H9 (cell line): ENCODE results near the gene STX1A. TPM values are rescaled to one million over a fixed set of nuclear protein-coding genes. Genes with fewer than 3 reads are reported as not detected.

Experiments
- DNase-seq: peaks from one replicate; pipeline ENCODE4 v3.0.0-alpha.2; 2017
- H2AFZ ChIP-seq: one replicate; pipeline ENCODE4 v1.6.1; 2013; ENCODE audit warnings: mild to moderate bottlenecking, low read length, control low read depth, moderate library complexity
- H2AK5ac ChIP-seq: 2 replicates; pipeline ENCODE4 v1.6.1; 2013; ENCODE audit warnings: low read length, control low read depth, mixed read lengths; ENCODE audit not compliant: insufficient read length
- H2BK120ac ChIP-seq: one replicate; pipeline ENCODE4 v1.6.1; 2013; ENCODE audit warnings: low read depth, mild to moderate bottlenecking, low read length, control low read depth, inconsistent platforms; ENCODE audit not compliant: poor library complexity, severe bottlenecking
- H2BK12ac ChIP-seq: 2 replicates; pipeline ENCODE4 v1.6.1; 2013; ENCODE audit warnings: low read length, control low read depth, mixed read lengths, low read depth; ENCODE audit not compliant: insufficient read length
- H2BK15ac ChIP-seq: 2 replicates; pipeline ENCODE4 v1.6.1; 2013; ENCODE audit warnings: low read depth, low read length, control low read depth
- H2BK20ac ChIP-seq: one replicate; pipeline ENCODE4 v1.6.1; 2013; ENCODE audit warnings: low read depth, mild to moderate bottlenecking, low read length, control low read depth, inconsistent platforms; ENCODE audit not compliant: poor library complexity, severe bottlenecking
- H2BK5ac ChIP-seq: 2 replicates; pipeline ENCODE4 v1.6.1; 2013; ENCODE audit warnings: low read length, control low read depth, mixed read lengths; ENCODE audit not compliant: insufficient read length
- H3K14ac ChIP-seq: 2 replicates; pipeline ENCODE4 v1.6.1; 2013; ENCODE audit warnings: low read length, control low read depth; ENCODE audit not compliant: insufficient read depth
- H3K18ac ChIP-seq: 2 replicates; pipeline ENCODE4 v1.6.1; 2013; ENCODE audit warnings: low read depth, mild to moderate bottlenecking, mixed read lengths, low read length, control low read depth; ENCODE audit not compliant: insufficient read length
- H3K23ac ChIP-seq: 2 replicates; pipeline ENCODE4 v1.6.1; 2013; ENCODE audit warnings: low read length, control low read depth, mixed read lengths, low read depth; ENCODE audit not compliant: insufficient read length
- H3K23me2 ChIP-seq: 2 replicates; pipeline ENCODE4 v1.6.1; 2013; ENCODE audit warnings: low read depth, mild to moderate bottlenecking, mixed read lengths, low read length, control low read depth; ENCODE audit not compliant: insufficient read length, poor library complexity, severe bottlenecking
- H3K27ac ChIP-seq: 2 replicates; pipeline ENCODE4 v1.5.1; 2013; ENCODE audit warnings: low read length, control low read depth, mixed read lengths, low read depth; ENCODE audit not compliant: insufficient read length
- H3K27me3 ChIP-seq: 2 replicates; pipeline ENCODE4 v1.6.1; 2013; ENCODE audit warnings: low read length, control low read depth, inconsistent platforms; ENCODE audit not compliant: insufficient read depth
- H3K4ac ChIP-seq: 2 replicates; pipeline ENCODE4 v1.6.1; 2013; ENCODE audit warnings: low read depth, mild to moderate bottlenecking, control low read depth, inconsistent platforms, low read length, moderate library complexity
- H3K4me1 ChIP-seq: 2 replicates; pipeline ENCODE4 v1.6.1; 2013; ENCODE audit warnings: low read length, control low read depth, inconsistent platforms; ENCODE audit not compliant: insufficient read depth
- H3K4me2 ChIP-seq: 2 replicates; pipeline ENCODE4 v1.6.1; 2013; ENCODE audit warnings: low read length, control low read depth, mixed read lengths; ENCODE audit not compliant: insufficient read length, insufficient read depth
- H3K56ac ChIP-seq: 2 replicates; pipeline ENCODE4 v1.6.1; 2013; ENCODE audit warnings: low read depth, mild to moderate bottlenecking, mixed read lengths, low read length, control low read depth; ENCODE audit not compliant: insufficient read length
- H3K79me1 ChIP-seq: 2 replicates; pipeline ENCODE4 v1.6.1; 2013; ENCODE audit warnings: low read depth, mild to moderate bottlenecking, moderate library complexity, low read length, control low read depth, inconsistent platforms; ENCODE audit not compliant: insufficient read depth, poor library complexity, severe bottlenecking
- H3K79me2 ChIP-seq: 2 replicates; pipeline ENCODE4 v1.6.1; 2013; ENCODE audit warnings: low read length, control low read depth, inconsistent platforms; ENCODE audit not compliant: insufficient read depth
- H3K9ac ChIP-seq: 2 replicates; pipeline ENCODE4 v1.6.1; 2013; ENCODE audit warnings: low read length, control low read depth, mixed read lengths; ENCODE audit not compliant: insufficient read length; ENCODE audit errors: extremely low read depth
- H3K9me3 ChIP-seq: one replicate; pipeline ENCODE4 v1.6.1; 2013; ENCODE audit warnings: low read depth, low read length, inconsistent platforms; ENCODE audit not compliant: control insufficient read depth
- H3T11ph ChIP-seq: one replicate; pipeline ENCODE4 v1.6.1; 2013; ENCODE audit warnings: mild to moderate bottlenecking, low read length, control low read depth, inconsistent platforms
- H4K20me1 ChIP-seq: one replicate; pipeline ENCODE4 v1.6.1; 2013; ENCODE audit not compliant: control insufficient read depth, insufficient read length, insufficient read depth
- H4K5ac ChIP-seq: 2 replicates; pipeline ENCODE4 v1.6.1; 2013; ENCODE audit warnings: low read depth, mild to moderate bottlenecking, mixed read lengths, low read length, control low read depth; ENCODE audit not compliant: insufficient read length
- H4K8ac ChIP-seq: replicated peaks from 2 replicates; pipeline ENCODE4 v1.6.1; 2013; ENCODE audit warnings: low read length, control low read depth, mixed read lengths, low read depth; ENCODE audit not compliant: insufficient read length
- H4K91ac ChIP-seq: 2 replicates; pipeline ENCODE4 v1.6.1; 2013; ENCODE audit warnings: low read depth, mild to moderate bottlenecking, moderate library complexity, mixed read lengths, low read length, control low read depth; ENCODE audit not compliant: insufficient read length
- H3K27ac Mint-ChIP-seq, 3 experiments: 2 replicates in 2 of 3; 3 replicates in 1 of 3; pipeline ENCODE4 v1.8.0; 2020 to 2021; ENCODE audit warnings: mixed read lengths in 3 of 3, mild to moderate bottlenecking in 1 of 3, moderate library complexity in 1 of 3
- H3K27me3 Mint-ChIP-seq: 2 replicates; pipeline ENCODE4 v1.8.0; 2021; ENCODE audit warnings: low read depth, mild to moderate bottlenecking, moderate library complexity, mixed read lengths
- H3K36me3 Mint-ChIP-seq, 3 experiments: 2 replicates in 2 of 3; 3 replicates in 1 of 3; pipeline ENCODE4 v1.8.0; 2020 to 2021; ENCODE audit warnings: low read depth in 3 of 3, mixed read lengths in 3 of 3; ENCODE audit not compliant: insufficient read depth in 1 of 3
- H3K4me1 Mint-ChIP-seq, 2 experiments: 2 replicates each; pipeline ENCODE4 v1.8.0; 2020; ENCODE audit warnings: mixed read lengths in 2 of 2
- H3K4me3 Mint-ChIP-seq, 2 experiments: 2 replicates in 1 of 2; 3 replicates in 1 of 2; pipeline ENCODE4 v1.8.0; 2020 to 2021; ENCODE audit warnings: mild to moderate bottlenecking in 2 of 2, mixed read lengths in 2 of 2, moderate library complexity in 1 of 2
- H3K9me3 Mint-ChIP-seq, 2 experiments: 2 replicates in 1 of 2; 3 replicates in 1 of 2; pipeline ENCODE4 v1.8.0; 2020; ENCODE audit warnings: mild to moderate bottlenecking in 2 of 2, mixed read lengths in 2 of 2, moderate library complexity in 1 of 2
- WGBS: extraction: QIAGEN DNeasy Blood & Tissue Kit; methylation state at CpG from one replicate; pipeline ENCODE4 v1.1.7; 2013; ENCODE audit warnings: missing lambda C conversion rate, low lambda C conversion rate, mixed read lengths; ENCODE audit not compliant: insufficient read length; ENCODE audit errors: extremely low coverage; 5-methylcytosine and 5-hydroxymethylcytosine counted together
- total RNA-seq: library from RNA; stranded (reverse); gene quantifications from 2 replicates; pipeline ENCODE4 v1.2.1, GENCODE V29; 2021
- TF ChIP-seq, protein P1 (sequence below): fragments of 200-600 bp; sonication (generic); conservative IDR thresholded peaks from 3 replicates; pipeline ENCODE4 v1.8.0; 2021; ENCODE audit warnings: antibody characterized with exemption, mild to moderate bottlenecking

STX1A gene
- total RNA-seq, 1 experiment from 2014 or later = 10.1 TPM

GRCh38 chr7:73674468-73675124 lies 44.9 kb downstream of the STX1A start:
- Histone ChIP-seq H3K79me1 (no peaks in the 10 kb centered on the region), H4K20me1 (no peaks in the 10 kb centered on the region), H2BK12ac (no peak overlapping the region), H2AFZ (no peak overlapping the region), H4K5ac (no peak overlapping the region), H3K23ac (no peak overlapping the region), H2BK120ac (no peak overlapping the region), H3K27ac (no peak overlapping the region), H3K4me2 (no peak overlapping the region), H3K56ac (no peak overlapping the region), H4K8ac (no peak overlapping the region), H3K9me3 (no peaks in the 10 kb centered on the region), H4K91ac (no peak overlapping the region), H3K23me2 (no peaks in the 10 kb centered on the region), H2AK5ac (no peak overlapping the region), H3K14ac (no peak overlapping the region), H3K4ac (no peak overlapping the region), H3K4me1 (no peaks in the 10 kb centered on the region), H2BK5ac (no peak overlapping the region), H2BK15ac (no peak overlapping the region), H3K18ac (no peak overlapping the region), H3K27me3 (no peaks in the 10 kb centered on the region), H3K79me2 (no peaks in the 10 kb centered on the region), H3T11ph (no peak overlapping the region), H3K9ac (no peak overlapping the region), H2BK20ac (no peak overlapping the region)
- no peaks in the 10 kb centered on the region for H3K9me3 Mint-ChIP-seq
- H3K27ac Mint-ChIP-seq = no peak overlapping the region
- TF ChIP-seq, protein P1, sequence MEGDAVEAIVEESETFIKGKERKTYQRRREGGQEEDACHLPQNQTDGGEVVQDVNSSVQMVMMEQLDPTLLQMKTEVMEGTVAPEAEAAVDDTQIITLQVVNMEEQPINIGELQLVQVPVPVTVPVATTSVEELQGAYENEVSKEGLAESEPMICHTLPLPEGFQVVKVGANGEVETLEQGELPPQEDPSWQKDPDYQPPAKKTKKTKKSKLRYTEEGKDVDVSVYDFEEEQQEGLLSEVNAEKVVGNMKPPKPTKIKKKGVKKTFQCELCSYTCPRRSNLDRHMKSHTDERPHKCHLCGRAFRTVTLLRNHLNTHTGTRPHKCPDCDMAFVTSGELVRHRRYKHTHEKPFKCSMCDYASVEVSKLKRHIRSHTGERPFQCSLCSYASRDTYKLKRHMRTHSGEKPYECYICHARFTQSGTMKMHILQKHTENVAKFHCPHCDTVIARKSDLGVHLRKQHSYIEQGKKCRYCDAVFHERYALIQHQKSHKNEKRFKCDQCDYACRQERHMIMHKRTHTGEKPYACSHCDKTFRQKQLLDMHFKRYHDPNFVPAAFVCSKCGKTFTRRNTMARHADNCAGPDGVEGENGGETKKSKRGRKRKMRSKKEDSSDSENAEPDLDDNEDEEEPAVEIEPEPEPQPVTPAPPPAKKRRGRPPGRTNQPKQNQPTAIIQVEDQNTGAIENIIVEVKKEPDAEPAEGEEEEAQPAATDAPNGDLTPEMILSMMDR = no peak
- no CpG with 5 or more reads among the region's 1 CpG for WGBS
- H3K27me3 Mint-ChIP-seq = peaks cover 1% of the 10 kb centered on the region; the same call in 1 of the 2 replicates
- peaks cover 13 to 23% (median 17%) of the 10 kb centered on the region in 3 experiments for H3K36me3 Mint-ChIP-seq
- DNase-seq = no peak
- peaks cover 0 to 16% of the 10 kb centered on the region in 2 experiments; a peak in 2 of 4 replicates for H3K4me1 Mint-ChIP-seq
- no peak overlapping the region for H3K4me3 Mint-ChIP-seq
